Measurements from ENCODE around the gene MKNK1.

Gene MKNK1

DNA sequence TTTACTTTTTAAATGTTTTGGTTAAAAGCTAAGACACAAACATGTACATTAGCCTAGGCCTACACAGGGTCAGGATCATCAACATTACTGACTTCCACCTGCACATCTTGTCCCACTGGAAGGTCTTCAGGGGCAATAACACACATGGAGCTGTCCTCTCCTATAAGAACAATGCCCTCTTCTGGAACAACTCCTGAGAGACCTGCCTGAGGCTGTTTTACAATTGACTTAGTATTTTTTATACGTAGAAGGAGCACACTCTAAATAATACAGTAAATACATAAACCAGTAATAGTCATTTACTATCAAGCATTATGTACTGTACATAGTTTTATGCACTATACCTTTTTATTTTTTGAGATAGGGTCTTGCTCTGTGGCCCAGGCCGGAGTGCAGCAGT lies 26.7 kb upstream of the MKNK1 start:
- no peaks in the 10 kb centered on the region for H4K20me1 ChIP-seq (ENCODE audit: insufficient read depth, low read length, poor library complexity, severe bottlenecking)
- peaks cover 12% of the 10 kb centered on the region for H3K4me1 ChIP-seq (ENCODE audit: insufficient read depth, low read length, poor library complexity, severe bottlenecking)
- no peaks in the 10 kb centered on the region for H3K79me2 ChIP-seq (ENCODE audit: insufficient read depth, low read length)
- H2AFZ ChIP-seq (ENCODE audit: low read length) = no peak overlapping the region
- H3K36me3 ChIP-seq (ENCODE audit: insufficient read depth, low read length) = peaks cover 3% of the 10 kb centered on the region; the same call in 1 of the 2 replicates
- no peak overlapping the region for H3K4me3 ChIP-seq (ENCODE audit: low read length, poor library complexity, severe bottlenecking)
- no peaks in the 10 kb centered on the region for H3K9me2 ChIP-seq (replicated peaks; ENCODE audit: low read depth, low read length)
- 0 out of 2 replicates have a peak, but pooled peaks cover 3% of the 10 kb centered on the region for H3F3A ChIP-seq (ENCODE audit: low read depth)
- no peaks in the 10 kb centered on the region for H3K9me3 ChIP-seq (ENCODE audit: insufficient read depth, low read depth, low read length)
- H3K4me2 ChIP-seq (ENCODE audit: low read depth, low read length, poor library complexity, severe bottlenecking) = no peak overlapping the region
- no peak for TF ChIP-seq EZH2phosphoT487 (IDR thresholded peaks at IDR 0.05; ENCODE audit: borderline replicate concordance)
- TF ChIP-seq, protein P1, sequence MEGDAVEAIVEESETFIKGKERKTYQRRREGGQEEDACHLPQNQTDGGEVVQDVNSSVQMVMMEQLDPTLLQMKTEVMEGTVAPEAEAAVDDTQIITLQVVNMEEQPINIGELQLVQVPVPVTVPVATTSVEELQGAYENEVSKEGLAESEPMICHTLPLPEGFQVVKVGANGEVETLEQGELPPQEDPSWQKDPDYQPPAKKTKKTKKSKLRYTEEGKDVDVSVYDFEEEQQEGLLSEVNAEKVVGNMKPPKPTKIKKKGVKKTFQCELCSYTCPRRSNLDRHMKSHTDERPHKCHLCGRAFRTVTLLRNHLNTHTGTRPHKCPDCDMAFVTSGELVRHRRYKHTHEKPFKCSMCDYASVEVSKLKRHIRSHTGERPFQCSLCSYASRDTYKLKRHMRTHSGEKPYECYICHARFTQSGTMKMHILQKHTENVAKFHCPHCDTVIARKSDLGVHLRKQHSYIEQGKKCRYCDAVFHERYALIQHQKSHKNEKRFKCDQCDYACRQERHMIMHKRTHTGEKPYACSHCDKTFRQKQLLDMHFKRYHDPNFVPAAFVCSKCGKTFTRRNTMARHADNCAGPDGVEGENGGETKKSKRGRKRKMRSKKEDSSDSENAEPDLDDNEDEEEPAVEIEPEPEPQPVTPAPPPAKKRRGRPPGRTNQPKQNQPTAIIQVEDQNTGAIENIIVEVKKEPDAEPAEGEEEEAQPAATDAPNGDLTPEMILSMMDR (conservative IDR thresholded peaks at IDR 0.05; ENCODE audit: low read length) = no peak
- H3K27me3 ChIP-seq (ENCODE audit: insufficient read depth, low read length, poor library complexity, severe bottlenecking) = no peaks in the 10 kb centered on the region
- no peak overlapping the region for H3K9ac ChIP-seq (ENCODE audit: low read depth, low read length, poor library complexity, severe bottlenecking)

DNA sequence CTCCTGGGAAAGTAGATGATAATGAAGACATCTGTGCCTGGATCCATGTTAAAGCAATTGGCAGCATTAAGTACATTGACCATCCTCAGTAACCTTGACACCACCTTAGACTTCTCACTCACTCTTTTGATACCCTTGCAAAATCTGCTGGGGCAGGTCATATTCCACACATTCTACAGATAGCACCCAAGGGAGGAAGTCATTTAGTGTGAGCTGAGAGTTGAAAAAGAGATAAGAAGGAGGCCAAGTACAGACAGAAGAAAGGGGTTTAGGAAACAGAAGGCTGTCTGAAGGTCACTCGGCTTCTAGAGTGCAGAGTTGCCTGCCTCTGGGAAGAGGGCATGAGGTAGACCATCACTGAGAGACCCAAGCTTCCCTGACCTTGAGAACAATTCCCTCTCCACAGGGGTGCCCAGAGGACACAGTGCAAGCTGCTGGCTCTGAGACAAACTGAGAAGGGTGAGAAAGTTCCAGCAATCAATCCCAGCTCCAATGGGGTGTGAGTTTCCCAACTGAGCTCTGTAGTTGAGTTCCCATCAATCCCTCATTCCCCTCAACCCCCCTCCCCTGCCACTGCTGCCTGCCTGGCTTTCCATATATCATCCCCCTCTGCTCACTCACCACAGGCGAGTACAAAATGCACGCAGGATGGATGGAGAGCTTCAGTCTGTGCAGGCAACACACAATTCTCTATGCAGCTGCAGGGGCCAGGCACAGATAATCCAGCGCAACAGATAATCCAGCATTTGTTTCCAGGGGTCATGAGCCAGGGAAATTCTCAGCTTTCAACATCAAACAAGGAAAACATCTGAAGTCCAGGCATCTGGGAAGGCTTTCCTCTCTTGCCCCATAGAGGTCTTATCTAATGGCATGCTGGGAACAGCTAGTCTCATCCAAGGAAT lies 19.9 kb upstream of the MKNK1 start:
- no peaks in the 10 kb centered on the region for H3K9me2 ChIP-seq (replicated peaks; ENCODE audit: low read depth, low read length)
- H3K4me3 ChIP-seq (ENCODE audit: low read length, poor library complexity, severe bottlenecking) = no peak overlapping the region
- no peaks in the 10 kb centered on the region for H3K27me3 ChIP-seq (ENCODE audit: insufficient read depth, low read length, poor library complexity, severe bottlenecking)
- H3F3A ChIP-seq (ENCODE audit: low read depth) = no peaks in the 10 kb centered on the region
- H2AFZ ChIP-seq (ENCODE audit: low read length) = no peak overlapping the region
- H3K4me1 ChIP-seq (ENCODE audit: insufficient read depth, low read length, poor library complexity, severe bottlenecking) = peaks cover 22% of the 10 kb centered on the region
- H3K9me3 ChIP-seq (ENCODE audit: insufficient read depth, low read depth, low read length) = no peaks in the 10 kb centered on the region
- no peaks in the 10 kb centered on the region for H3K36me3 ChIP-seq (ENCODE audit: insufficient read depth, low read length)
- TF ChIP-seq, protein P1 (conservative IDR thresholded peaks at IDR 0.05; ENCODE audit: low read length) = no peak
- TF ChIP-seq EZH2phosphoT487 (IDR thresholded peaks at IDR 0.05; ENCODE audit: borderline replicate concordance) = no peak
- H4K20me1 ChIP-seq (ENCODE audit: insufficient read depth, low read length, poor library complexity, severe bottlenecking) = no peaks in the 10 kb centered on the region
- peak overlapping the region; percentile 35 for H3K4me2 ChIP-seq (ENCODE audit: low read depth, low read length, poor library complexity, severe bottlenecking)
- no peaks in the 10 kb centered on the region for H3K79me2 ChIP-seq (ENCODE audit: insufficient read depth, low read length)
- H3K9ac ChIP-seq (ENCODE audit: low read depth, low read length, poor library complexity, severe bottlenecking) = peak overlapping the region; percentile 10

DNA sequence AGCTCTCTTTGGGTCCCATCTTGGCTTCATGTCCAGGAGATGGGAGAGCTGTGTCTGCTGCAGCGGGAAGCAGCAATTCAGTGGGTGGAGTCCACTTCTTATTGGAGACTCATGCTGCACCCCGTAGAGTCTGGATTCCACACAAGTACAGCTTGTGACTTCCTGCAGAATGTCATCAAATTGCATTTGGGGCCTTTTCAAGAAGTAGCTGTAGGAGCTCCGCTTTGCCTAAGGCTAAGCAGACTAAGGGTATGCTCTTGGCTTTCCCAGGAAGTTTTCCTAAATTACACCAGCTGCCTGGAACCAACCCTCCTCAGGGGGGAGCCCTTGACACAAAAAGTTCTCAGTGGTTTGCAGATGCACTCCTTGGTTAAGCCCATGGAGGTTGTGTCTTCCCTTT lies 18.3 kb upstream of the MKNK1 start:
- Histone ChIP-seq H3K4me1 (ENCODE audit: insufficient read depth, low read length, poor library complexity, severe bottlenecking) (peaks cover 32% of the 10 kb centered on the region), H3F3A (ENCODE audit: low read depth) (no peaks in the 10 kb centered on the region), H4K20me1 (ENCODE audit: insufficient read depth, low read length, poor library complexity, severe bottlenecking) (no peaks in the 10 kb centered on the region), H3K9ac (ENCODE audit: low read depth, low read length, poor library complexity, severe bottlenecking) (no peak overlapping the region), H3K36me3 (ENCODE audit: insufficient read depth, low read length) (no peaks in the 10 kb centered on the region), H2AFZ (ENCODE audit: low read length) (no peak overlapping the region), H3K9me3 (ENCODE audit: insufficient read depth, low read depth, low read length) (no peaks in the 10 kb centered on the region), H3K27me3 (ENCODE audit: insufficient read depth, low read length, poor library complexity, severe bottlenecking) (no peaks in the 10 kb centered on the region), H3K4me3 (ENCODE audit: low read length, poor library complexity, severe bottlenecking) (no peak overlapping the region), H3K79me2 (ENCODE audit: insufficient read depth, low read length) (no peaks in the 10 kb centered on the region), H3K4me2 (ENCODE audit: low read depth, low read length, poor library complexity, severe bottlenecking) (no peak overlapping the region), H3K9me2 (replicated peaks; ENCODE audit: low read depth, low read length) (no peaks in the 10 kb centered on the region)
- TF ChIP-seq EZH2phosphoT487 (IDR thresholded peaks at IDR 0.05; ENCODE audit: borderline replicate concordance) = no peak
- TF ChIP-seq, protein P1 (conservative IDR thresholded peaks at IDR 0.05; ENCODE audit: low read length) = peak; percentile 82
